ENCODE measurements around the gene OCEL1. TPM values are rescaled to one million over a fixed set of nuclear protein-coding genes. Genes with fewer than 3 reads are reported as not detected.

OCEL1 gene
- total and polyA plus RNA-seq, 3 donors (not counting 1 experiment from before 2014, with no cell fraction given): 2.5 to 16.0 (median 6.1) TPM

Other genes with a start within 250 kb of the OCEL1 start
- 1 to 10 TPM; 1.2 to 3.5 TPM for gene CPAMD8, start 199.4 kb upstream of the OCEL1 start, total RNA-seq
- gene CPAMD8, start 199.4 kb upstream of the OCEL1 start, polyA plus RNA-seq: 1.8 TPM
- 10 to 100 TPM in 1 of 2 donors, 1 to 10 TPM in 1; 1.2 to 12.5 TPM for gene HAUS8, start 150.8 kb upstream of the OCEL1 start, total RNA-seq
- gene HAUS8, start 150.8 kb upstream of the OCEL1 start, polyA plus RNA-seq: 15.6 TPM
- 10 to 100 TPM; 61.2 to 64.5 TPM for gene MYO9B, start 150.4 kb upstream of the OCEL1 start, total RNA-seq
- gene MYO9B, start 150.4 kb upstream of the OCEL1 start, polyA plus RNA-seq: 37.8 TPM
- gene USE1, start 10.9 kb upstream of the OCEL1 start, total RNA-seq: 10 to 100 TPM; 18.4 to 24.0 TPM
- gene USE1, start 10.9 kb upstream of the OCEL1 start, polyA plus RNA-seq: 24.2 TPM
- 10 to 100 TPM; 41.1 to 48.8 TPM for gene NR2F6, start 19.7 kb downstream of the OCEL1 start, total RNA-seq
- gene NR2F6, start 19.7 kb downstream of the OCEL1 start, polyA plus RNA-seq: 25.3 TPM
- gene USHBP1, start 38.5 kb downstream of the OCEL1 start, total RNA-seq: not detected
- not detected for gene USHBP1, start 38.5 kb downstream of the OCEL1 start, polyA plus RNA-seq
- 10 to 100 TPM; 59.0 to 70.7 TPM for gene BABAM1, start 41.2 kb downstream of the OCEL1 start, total RNA-seq
- gene BABAM1, start 41.2 kb downstream of the OCEL1 start, polyA plus RNA-seq: 94.5 TPM
- gene ANKLE1, start 55.7 kb downstream of the OCEL1 start, total RNA-seq: under 1 TPM; 0.47 to 0.50 TPM
- gene ANKLE1, start 55.7 kb downstream of the OCEL1 start, polyA plus RNA-seq: 0.24 TPM
- gene ABHD8, start 77.2 kb downstream of the OCEL1 start, total RNA-seq: 10 to 100 TPM in 1 of 2 donors, 1 to 10 TPM in 1; 8.5 to 29.3 TPM
- gene ABHD8, start 77.2 kb downstream of the OCEL1 start, polyA plus RNA-seq: 3.6 TPM
- 10 to 100 TPM; 36.7 to 76.3 TPM for gene MRPL34, start 79.6 kb downstream of the OCEL1 start, total RNA-seq
- gene MRPL34, start 79.6 kb downstream of the OCEL1 start, polyA plus RNA-seq: 43.1 TPM
- gene DDA1, start 83.3 kb downstream of the OCEL1 start, total RNA-seq: 10 to 100 TPM; 35.8 to 83.1 TPM
- gene DDA1, start 83.3 kb downstream of the OCEL1 start, polyA plus RNA-seq: 72.6 TPM
- gene ANO8, start 108.6 kb downstream of the OCEL1 start, total RNA-seq: 10 to 100 TPM in 1 of 2 donors, 1 to 10 TPM in 1; 3.5 to 10.8 TPM
- 1.3 TPM for gene ANO8, start 108.6 kb downstream of the OCEL1 start, polyA plus RNA-seq
- 10 to 100 TPM; 17.5 to 35.3 TPM for gene GTPBP3, start 111.3 kb downstream of the OCEL1 start, total RNA-seq
- gene GTPBP3, start 111.3 kb downstream of the OCEL1 start, polyA plus RNA-seq: 12.5 TPM
- not detected for gene PLVAP, start 151.1 kb downstream of the OCEL1 start, total RNA-seq
- gene PLVAP, start 151.1 kb downstream of the OCEL1 start, polyA plus RNA-seq: not detected
- not detected for gene CCDC194, start 168.0 kb downstream of the OCEL1 start, total RNA-seq
- not detected for gene CCDC194, start 168.0 kb downstream of the OCEL1 start, polyA plus RNA-seq
- 1 to 10 TPM in 1 of 2 donors, under 1 TPM in 1; 0.61 to 3.7 TPM for gene BST2, start 179.4 kb downstream of the OCEL1 start, total RNA-seq
- gene BST2, start 179.4 kb downstream of the OCEL1 start, polyA plus RNA-seq: 2.6 TPM
- 10 to 100 TPM; 32.2 to 50.1 TPM for gene MVB12A, start 193.8 kb downstream of the OCEL1 start, total RNA-seq
- gene MVB12A, start 193.8 kb downstream of the OCEL1 start, polyA plus RNA-seq: 57.2 TPM
- 1 to 10 TPM in 1 of 2 donors, under 1 TPM in 1; 0.17 to 1.4 TPM for gene TMEM221, start 222.4 kb downstream of the OCEL1 start, total RNA-seq
- gene TMEM221, start 222.4 kb downstream of the OCEL1 start, polyA plus RNA-seq: 0.35 TPM
- not detected for gene NXNL1, start 234.7 kb downstream of the OCEL1 start, total RNA-seq
- gene NXNL1, start 234.7 kb downstream of the OCEL1 start, polyA plus RNA-seq: not detected
- gene SLC27A1, start 244.3 kb downstream of the OCEL1 start, total RNA-seq: 10 to 100 TPM; 42.2 to 90.4 TPM
- 17.1 TPM for gene SLC27A1, start 244.3 kb downstream of the OCEL1 start, polyA plus RNA-seq

Data from mammary epithelial cell (primary cell).